HEK293 (cell line): ENCODE data around the gene ZNF423.
A peak's percentile ranks its signal among the peaks of the same experiment; 100 is the strongest.

Experiments
- CTCF ChIA-PET: fragments of 350-600 bp; formaldehyde crosslinking; extraction: SDS; loops from one replicate; lab custom pipeline; 2021; ENCODE audit warnings: antibody characterized with exemption; lab: Yijun Ruan, JAX
- POLR2A ChIA-PET: fragments of 300-600 bp; formaldehyde crosslinking; extraction: SDS; loops from one replicate; lab custom pipeline; 2020; ENCODE audit warnings: antibody characterized with exemption, inconsistent platforms; lab: Yijun Ruan, JAX
- H3K27ac ChIP-seq: fragments of 200-500 bp; sonication (Bioruptor generic); 2 replicates; pipeline ENCODE4 v1.5.1; 2014; ENCODE audit warnings: low read depth, low read length, control low read depth, inconsistent platforms; ENCODE audit errors: extremely low read depth
- H3K36me3 ChIP-seq, 2 experiments: fragments of 200-500 bp in 1 of 2; sonication (Bioruptor generic) in 1 of 2; 1 replicate in 1 of 2; 2 replicates in 1 of 2; pipeline ENCODE4 v1.5.1; 2014 to 2017; ENCODE audit warnings: inconsistent platforms in 2 of 2, low read length in 2 of 2; ENCODE audit not compliant: control insufficient read depth in 2 of 2, insufficient read depth in 1 of 2
- H3K4me1 ChIP-seq: fragments of 200-500 bp; sonication (Bioruptor generic); 2 replicates; pipeline ENCODE4 v1.5.1; 2014; ENCODE audit warnings: mild to moderate bottlenecking, low read length, inconsistent platforms; ENCODE audit not compliant: control insufficient read depth, insufficient read depth
- H3K4me3 ChIP-seq: 2 replicates; pipeline ENCODE4 v1.5.1; 2011; ENCODE audit warnings: low read depth, mild to moderate bottlenecking, control low read depth, low read length, moderate library complexity
- H3K9me3 ChIP-seq: fragments of 200-500 bp; sonication (Bioruptor generic); 2 replicates; pipeline ENCODE4 v1.5.1; 2014; ENCODE audit warnings: low read depth, low read length, inconsistent platforms; ENCODE audit not compliant: control insufficient read depth, insufficient read depth
- KLF1 ChIP-seq: fragments of 450-650 bp; formaldehyde crosslinking; IDR thresholded peaks from 2 replicates; pipeline ENCODE4 v1.5.1; 2016; ENCODE audit warnings: missing biosample characterization, missing genetic modification characterization
- KLF7 ChIP-seq: fragments of 450-650 bp; formaldehyde crosslinking; IDR thresholded peaks from 2 replicates; pipeline ENCODE4 v1.5.1; 2016; ENCODE audit warnings: missing biosample characterization, missing genetic modification characterization, borderline replicate concordance
- KLF8 ChIP-seq: fragments of 450-650 bp; formaldehyde crosslinking; IDR thresholded peaks from 2 replicates; pipeline ENCODE4 v1.5.1; 2016; ENCODE audit warnings: missing biosample characterization, missing genetic modification characterization
- RBAK ChIP-seq: fragments of 450-650 bp; formaldehyde crosslinking; IDR thresholded peaks from 2 replicates; pipeline ENCODE4 v1.5.1; 2016; ENCODE audit warnings: missing biosample characterization, missing genetic modification characterization
- SCRT1 ChIP-seq: fragments of 450-650 bp; formaldehyde crosslinking; IDR thresholded peaks from 2 replicates; pipeline ENCODE4 v1.5.1; 2016; ENCODE audit warnings: missing biosample characterization, missing genetic modification characterization, borderline replicate concordance
- SCRT2 ChIP-seq: fragments of 450-650 bp; formaldehyde crosslinking; IDR thresholded peaks from 2 replicates; pipeline ENCODE4 v1.5.1; 2016; ENCODE audit warnings: missing biosample characterization, missing genetic modification characterization
- TSHZ1 ChIP-seq: fragments of 450-650 bp; formaldehyde crosslinking; IDR thresholded peaks from 2 replicates; pipeline ENCODE4 v1.5.1; 2016; ENCODE audit warnings: missing biosample characterization, missing genetic modification characterization, borderline replicate concordance
- YY1 ChIP-seq: fragments of 450-650 bp; formaldehyde crosslinking; IDR thresholded peaks from 2 replicates; pipeline ENCODE4 v1.5.1; 2018; ENCODE audit warnings: missing biosample characterization, missing genetic modification characterization
- ZEB2 ChIP-seq: fragments of 450-650 bp; formaldehyde crosslinking; IDR thresholded peaks from 2 replicates; pipeline ENCODE4 v1.5.1; 2016; ENCODE audit warnings: missing biosample characterization, missing genetic modification characterization
- ZNF112 ChIP-seq: fragments of 450-650 bp; formaldehyde crosslinking; IDR thresholded peaks from 2 replicates; pipeline ENCODE4 v1.5.0; 2017; ENCODE audit warnings: missing biosample characterization, missing genetic modification characterization
- ZNF133 ChIP-seq: fragments of 450-650 bp; formaldehyde crosslinking; IDR thresholded peaks from 2 replicates; pipeline ENCODE4 v1.5.1; 2016; ENCODE audit warnings: missing biosample characterization, missing genetic modification characterization
- ZNF138 ChIP-seq: fragments of 450-650 bp; formaldehyde crosslinking; IDR thresholded peaks from 2 replicates; pipeline ENCODE4 v1.5.1; 2016; ENCODE audit warnings: missing biosample characterization, missing genetic modification characterization, borderline replicate concordance
- ZNF157 ChIP-seq: fragments of 450-650 bp; formaldehyde crosslinking; IDR thresholded peaks from 2 replicates; pipeline ENCODE4 v1.5.1; 2016; ENCODE audit warnings: missing biosample characterization, missing genetic modification characterization
- ZNF223 ChIP-seq: fragments of 450-650 bp; formaldehyde crosslinking; IDR thresholded peaks from 2 replicates; pipeline ENCODE4 v1.5.1; 2016; ENCODE audit warnings: missing biosample characterization, missing genetic modification characterization
- ZNF335 ChIP-seq: fragments of 450-650 bp; formaldehyde crosslinking; conservative IDR thresholded peaks from 2 replicates; pipeline ENCODE4 v1.5.1; 2016; ENCODE audit warnings: missing biosample characterization, missing genetic modification characterization
- ZNF521 ChIP-seq: fragments of 450-650 bp; formaldehyde crosslinking; IDR thresholded peaks from 2 replicates; pipeline ENCODE4 v1.5.1; 2017; ENCODE audit warnings: missing biosample characterization, mild to moderate bottlenecking, missing genetic modification characterization
- ZNF549 ChIP-seq: fragments of 450-650 bp; IDR thresholded peaks from 2 replicates; pipeline ENCODE4 v1.5.1; 2018; ENCODE audit warnings: missing biosample characterization, missing genetic modification characterization, mild to moderate bottlenecking, inconsistent platforms, moderate library complexity
- ZNF561 ChIP-seq: fragments of 450-650 bp; IDR thresholded peaks from 2 replicates; pipeline ENCODE4 v1.5.1; 2018; ENCODE audit warnings: missing biosample characterization, missing genetic modification characterization, borderline replicate concordance
- ZNF596 ChIP-seq: fragments of 450-650 bp; IDR thresholded peaks from 2 replicates; pipeline ENCODE4 v1.5.0; 2018; ENCODE audit warnings: missing biosample characterization, mild to moderate bottlenecking, missing genetic modification characterization, moderate library complexity
- ZNF621 ChIP-seq: fragments of 450-650 bp; formaldehyde crosslinking; IDR thresholded peaks from 2 replicates; pipeline ENCODE4 v1.5.1; 2017; ENCODE audit warnings: missing biosample characterization, missing genetic modification characterization
- ZNF664 ChIP-seq: fragments of 450-650 bp; formaldehyde crosslinking; IDR thresholded peaks from 2 replicates; pipeline ENCODE4 v1.5.1; 2016; ENCODE audit warnings: missing biosample characterization, missing genetic modification characterization
- ZNF747 ChIP-seq: fragments of 450-650 bp; formaldehyde crosslinking; IDR thresholded peaks from 2 replicates; pipeline ENCODE4 v1.5.1; 2016; ENCODE audit warnings: missing biosample characterization, missing genetic modification characterization
- ZSCAN4 ChIP-seq: fragments of 450-650 bp; formaldehyde crosslinking; IDR thresholded peaks from 2 replicates; pipeline ENCODE4 v1.5.1; 2017; ENCODE audit warnings: missing biosample characterization, missing genetic modification characterization
- TF ChIP-seq, protein P1 (sequence below): fragments of 450-650 bp; formaldehyde crosslinking; IDR thresholded peaks from 2 replicates; pipeline ENCODE4 v1.5.1; 2016; ENCODE audit warnings: missing biosample characterization, missing genetic modification characterization
- TF ChIP-seq, protein P2 (sequence below): fragments of 450-650 bp; formaldehyde crosslinking; IDR thresholded peaks from 2 replicates; pipeline ENCODE4 v1.5.1; 2016; ENCODE audit warnings: missing biosample characterization, missing genetic modification characterization

Gene ZNF423

DNA sequence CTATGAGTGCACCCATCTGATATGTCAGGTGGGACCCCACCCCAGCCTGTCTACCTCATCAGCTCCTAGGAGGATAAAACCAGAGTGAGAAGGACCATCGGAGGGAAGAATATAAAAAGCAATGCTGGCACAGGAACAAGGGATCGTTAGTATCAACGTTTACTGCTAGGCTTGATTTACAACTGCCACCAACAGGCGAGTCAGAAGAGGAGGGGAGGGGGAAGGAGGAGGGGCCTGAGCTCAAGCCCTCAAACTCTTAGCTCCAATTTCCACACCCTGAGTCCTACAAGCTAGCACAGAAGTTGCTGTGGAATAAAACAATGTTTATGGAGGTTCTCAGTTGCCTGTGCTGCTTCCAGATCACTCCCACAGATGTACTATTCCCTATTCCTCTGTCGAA, 247.8 kb downstream of the ZNF423 start:
- no peak overlapping the region for H3K4me3 ChIP-seq
- H3K27ac ChIP-seq: no peak overlapping the region

DNA sequence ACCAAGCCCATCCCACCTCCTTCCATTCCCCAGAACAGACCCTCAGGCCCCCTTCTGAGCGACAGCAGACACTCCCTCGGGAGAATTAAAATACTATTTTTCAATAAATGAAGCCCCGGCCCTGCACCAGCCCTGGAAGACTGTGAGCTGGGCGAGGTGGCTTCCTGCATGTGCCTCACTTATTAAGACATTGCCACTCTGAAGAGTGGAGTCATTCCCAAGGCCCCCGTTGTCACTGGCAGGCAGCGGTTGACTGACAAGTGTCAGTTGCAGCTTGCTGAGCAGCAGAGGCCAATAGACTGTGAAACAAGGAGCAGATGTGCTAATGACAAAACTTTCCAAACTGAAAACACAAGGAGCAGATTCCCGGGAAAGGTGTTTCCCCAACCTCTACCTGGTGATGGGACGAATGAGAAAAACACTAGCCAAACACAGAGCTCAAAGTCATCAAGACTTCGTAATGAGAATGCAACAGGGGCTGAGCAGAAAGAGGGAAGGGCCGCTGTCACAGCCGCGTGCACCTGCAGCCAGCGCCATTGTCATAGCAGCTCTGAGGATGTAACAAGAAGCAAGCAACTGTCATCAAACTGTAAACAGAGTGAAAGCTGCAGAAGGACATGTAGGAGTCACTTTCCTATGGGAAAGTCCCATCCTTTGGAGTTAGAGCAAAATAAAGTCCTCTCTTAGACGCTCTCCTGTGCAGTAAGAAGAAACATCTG, 250.2 kb downstream of the ZNF423 start:
- Histone ChIP-seq H3K4me1 (0 out of 2 replicates have a peak, but pooled peaks cover 2% of the 10 kb centered on the region), H3K9me3 (no peaks in the 10 kb centered on the region), H3K27ac (no peak overlapping the region), H3K4me3 (no peak overlapping the region), H3K36me3 (no peaks in the 10 kb centered on the region)
- CTCF ChIA-PET: interaction anchor here (1.1 to 1.7 kb wide), 3 partner anchors 12 to 272 kb away, joined by 3 to 8 read pairs (median 4); no protein-coding TSS in a partner anchor
- POLR2A ChIA-PET: interaction anchor here (0.5 kb wide), 1 partner anchor 202 kb away, joined by 6 read pairs; no protein-coding TSS in a partner anchor
- TF ChIP-seq YY1 (tag by site-specific recombination) (no peak), ZNF335 (tag by site-specific recombination) (no peak), ZNF621 (no peak), ZNF223 (tag by site-specific recombination) (no peak), TSHZ1 (no peak), ZNF664 (tag by site-specific recombination) (no peak), ZNF157 (tag by site-specific recombination) (no peak), ZEB2 (no peak), ZNF561 (tag by site-specific recombination) (no peak), KLF1 (tag by site-specific recombination) (no peak), ZNF112 (tag by site-specific recombination) (no peak)
- TF ChIP-seq, protein P1, sequence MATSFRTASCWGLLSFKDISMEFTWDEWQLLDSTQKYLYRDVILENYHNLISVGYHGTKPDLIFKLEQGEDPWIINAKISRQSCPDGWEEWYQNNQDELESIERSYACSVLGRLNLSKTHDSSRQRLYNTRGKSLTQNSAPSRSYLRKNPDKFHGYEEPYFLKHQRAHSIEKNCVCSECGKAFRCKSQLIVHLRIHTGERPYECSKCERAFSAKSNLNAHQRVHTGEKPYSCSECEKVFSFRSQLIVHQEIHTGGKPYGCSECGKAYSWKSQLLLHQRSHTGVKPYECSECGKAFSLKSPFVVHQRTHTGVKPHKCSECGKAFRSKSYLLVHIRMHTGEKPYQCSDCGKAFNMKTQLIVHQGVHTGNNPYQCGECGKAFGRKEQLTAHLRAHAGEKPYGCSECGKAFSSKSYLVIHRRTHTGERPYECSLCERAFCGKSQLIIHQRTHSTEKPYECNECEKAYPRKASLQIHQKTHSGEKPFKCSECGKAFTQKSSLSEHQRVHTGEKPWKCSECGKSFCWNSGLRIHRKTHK: no peak
- TF ChIP-seq, all 188 proteins: peak for 0

More for the DNA sequence above, 247.8 kb downstream of the ZNF423 start:
- ChIA-PET POLR2A (no interaction called here), CTCF (interaction anchor here (0.9 kb wide), 1 partner anchor 8 kb away, joined by 3 read pairs; no protein-coding TSS in a partner anchor)
- H3K4me1 ChIP-seq: 0 out of 2 replicates have a peak, but pooled peaks cover 2% of the 10 kb centered on the region
- H3K36me3 ChIP-seq: no peaks in the 10 kb centered on the region
- peak; percentile 48 for TF ChIP-seq SCRT1 (tag by site-specific recombination)
- peak; percentile 80 for TF ChIP-seq SCRT2
- TF ChIP-seq KLF7 (tag by site-specific recombination): no peak
- no peaks in the 10 kb centered on the region for H3K9me3 ChIP-seq

DNA sequence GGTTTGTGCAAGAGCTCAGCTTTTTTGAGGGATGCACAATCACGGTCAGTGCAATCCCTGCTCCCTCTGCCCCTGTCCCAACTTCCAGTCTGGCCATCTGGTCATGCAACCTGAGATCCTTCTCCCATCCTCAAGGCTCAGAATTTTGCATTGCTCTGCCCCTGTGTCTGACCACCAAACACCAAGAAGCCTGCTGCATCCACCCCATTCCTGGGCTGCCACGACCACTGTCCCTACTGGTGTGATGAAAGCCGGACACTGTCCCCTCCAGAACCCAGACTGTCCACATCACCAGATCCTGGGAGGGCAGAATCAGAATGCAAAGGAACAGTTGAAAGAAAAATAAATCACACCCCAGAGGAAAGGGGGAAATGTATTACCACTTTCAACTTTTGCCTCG, 251.3 kb downstream of the ZNF423 start:
- ChIA-PET POLR2A (no interaction called here), CTCF (interaction anchor here (1.7 kb wide), 1 partner anchor 273 kb away, joined by 4 read pairs; no protein-coding TSS in a partner anchor)
- Histone ChIP-seq H3K27ac (no peak overlapping the region), H3K4me3 (no peak overlapping the region), H3K4me1 (0 out of 2 replicates have a peak, but pooled peaks cover 2% of the 10 kb centered on the region), H3K9me3 (no peaks in the 10 kb centered on the region), H3K36me3 (no peaks in the 10 kb centered on the region)
- TF ChIP-seq ZSCAN4 (no peak), ZNF521 (no peak), KLF8 (tag by site-specific recombination) (no peak), ZNF549 (tag by site-specific recombination) (no peak), ZNF157 (tag by site-specific recombination) (no peak), ZNF747 (tag by site-specific recombination) (no peak), RBAK (tag by site-specific recombination) (no peak), ZNF596 (no peak), ZNF138 (tag by site-specific recombination) (no peak), ZNF133 (tag by site-specific recombination) (no peak)
- TF ChIP-seq, protein P2, sequence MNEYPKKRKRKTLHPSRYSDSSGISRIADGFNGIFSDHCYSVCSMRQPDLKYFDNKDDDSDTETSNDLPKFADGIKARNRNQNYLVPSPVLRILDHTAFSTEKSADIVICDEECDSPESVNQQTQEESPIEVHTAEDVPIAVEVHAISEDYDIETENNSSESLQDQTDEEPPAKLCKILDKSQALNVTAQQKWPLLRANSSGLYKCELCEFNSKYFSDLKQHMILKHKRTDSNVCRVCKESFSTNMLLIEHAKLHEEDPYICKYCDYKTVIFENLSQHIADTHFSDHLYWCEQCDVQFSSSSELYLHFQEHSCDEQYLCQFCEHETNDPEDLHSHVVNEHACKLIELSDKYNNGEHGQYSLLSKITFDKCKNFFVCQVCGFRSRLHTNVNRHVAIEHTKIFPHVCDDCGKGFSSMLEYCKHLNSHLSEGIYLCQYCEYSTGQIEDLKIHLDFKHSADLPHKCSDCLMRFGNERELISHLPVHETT (tag by site-specific recombination): no peak
